Measurements from ENCODE around the gene FLACC1. TPM values are rescaled to one million over a fixed set of nuclear protein-coding genes. Genes with fewer than 3 reads are reported as not detected.

FLACC1 gene
- total and polyA plus RNA-seq, 2 experiments from 2014 or later = 0.10 to 0.27 TPM

- Mint-ChIP-seq H3K4me1 (no peaks in the 10 kb centered on the region), H3K27ac (peak overlapping the region; percentile 52), H3K36me3 (ENCODE audit: low read depth) (no peaks in the 10 kb centered on the region), H3K4me3 (no peak overlapping the region), H3K27me3 (ENCODE audit: insufficient read depth, low read depth, poor library complexity) (no peaks in the 10 kb centered on the region), H3K9me3 (no peaks in the 10 kb centered on the region)
- no peak overlapping the region for H2AFZ ChIP-seq
- H3K4me3 ChIP-seq = no peak overlapping the region
- H3K27me3 ChIP-seq (ENCODE audit: insufficient read depth) = no peaks in the 10 kb centered on the region
- DNase-seq (ENCODE audit: low spot score) = no peak
- H3K36me3 ChIP-seq (ENCODE audit: insufficient read depth) = no peaks in the 10 kb centered on the region
- no peak overlapping the region for H3K27ac ChIP-seq (ENCODE audit: low read depth)
- no peaks in the 10 kb centered on the region for H3K79me2 ChIP-seq (replicated peaks; ENCODE audit: insufficient read depth)
- H3K4me1 ChIP-seq (ENCODE audit: insufficient read depth) = no peaks in the 10 kb centered on the region
- H3F3A ChIP-seq (replicated peaks; ENCODE audit: low read depth) = no peaks in the 10 kb centered on the region
- no peaks in the 10 kb centered on the region for H4K20me1 ChIP-seq (replicated peaks; ENCODE audit: insufficient read depth)
- ATAC-seq = no peak
- H3K4me2 ChIP-seq = no peak overlapping the region
- TF ChIP-seq JUNB (IDR thresholded peaks at IDR 0.05; ENCODE audit: unreplicated experiment) (no peak), CREB1 (CRISPR knock-in tag; IDR thresholded peaks at IDR 0.05; ENCODE audit: low read depth) (no peak), ZNF462 (CRISPR knock-in tag; IDR thresholded peaks at IDR 0.05) (no peak), ZNF331 (CRISPR knock-in tag; IDR thresholded peaks at IDR 0.05; ENCODE audit: low read depth) (no peak), STAT1 (IDR thresholded peaks at IDR 0.05; ENCODE audit: unreplicated experiment) (no peak), POLR2AphosphoS5 (IDR thresholded peaks at IDR 0.05; ENCODE audit: low read depth) (no peak), NANOG (IDR thresholded peaks at IDR 0.05; ENCODE audit: borderline replicate concordance) (no peak), ZNF114 (CRISPR knock-in tag; IDR thresholded peaks at IDR 0.05) (no peak), CTCF (conservative IDR thresholded peaks at IDR 0.05; ENCODE audit: low read depth in 2 of 2) (no peak), REST (IDR thresholded peaks at IDR 0.05; ENCODE audit: unreplicated experiment) (no peak), EZH2 (IDR thresholded peaks at IDR 0.05; ENCODE audit: low read depth, unreplicated experiment) (no peak), EZH2phosphoT487 (IDR thresholded peaks at IDR 0.05; ENCODE audit: unreplicated experiment) (no peak), ETS1 (IDR thresholded peaks at IDR 0.05) (no peak)
- no peaks in the 10 kb centered on the region for H3K9me2 ChIP-seq (ENCODE audit: insufficient read depth)
Observed at GRCh38 chr2:201406077-201406662, 49.0 kb upstream of the FLACC1 start.
